HEK293 (cell line): ENCODE measurements around the gene RIMBP3C.
A peak's percentile ranks its signal among the peaks of the same experiment; 100 is the strongest.

ENCODE experiments used
- CTCF ChIA-PET: fragments of 350-600 bp; formaldehyde crosslinking; extraction: SDS; loops from one replicate; lab custom pipeline; 2021; ENCODE audit warnings: antibody characterized with exemption; lab: Yijun Ruan, JAX
- POLR2A ChIA-PET: fragments of 300-600 bp; formaldehyde crosslinking; extraction: SDS; loops from one replicate; lab custom pipeline; 2020; ENCODE audit warnings: antibody characterized with exemption, inconsistent platforms; lab: Yijun Ruan, JAX
- H3K27ac ChIP-seq: fragments of 200-500 bp; sonication (Bioruptor generic); 2 replicates; pipeline ENCODE4 v1.5.1; 2014; ENCODE audit warnings: low read depth, low read length, control low read depth, inconsistent platforms; ENCODE audit errors: extremely low read depth
- H3K36me3 ChIP-seq, 2 experiments: fragments of 200-500 bp in 1 of 2; sonication (Bioruptor generic) in 1 of 2; 1 replicate in 1 of 2; 2 replicates in 1 of 2; pipeline ENCODE4 v1.5.1; 2014 to 2017; ENCODE audit warnings: inconsistent platforms in 2 of 2, low read length in 2 of 2; ENCODE audit not compliant: control insufficient read depth in 2 of 2, insufficient read depth in 1 of 2
- H3K4me1 ChIP-seq: fragments of 200-500 bp; sonication (Bioruptor generic); 2 replicates; pipeline ENCODE4 v1.5.1; 2014; ENCODE audit warnings: mild to moderate bottlenecking, low read length, inconsistent platforms; ENCODE audit not compliant: control insufficient read depth, insufficient read depth
- H3K4me3 ChIP-seq: 2 replicates; pipeline ENCODE4 v1.5.1; 2011; ENCODE audit warnings: low read depth, mild to moderate bottlenecking, control low read depth, low read length, moderate library complexity
- H3K9me3 ChIP-seq: fragments of 200-500 bp; sonication (Bioruptor generic); 2 replicates; pipeline ENCODE4 v1.5.1; 2014; ENCODE audit warnings: low read depth, low read length, inconsistent platforms; ENCODE audit not compliant: control insufficient read depth, insufficient read depth
- FEZF1 ChIP-seq: fragments of 450-650 bp; formaldehyde crosslinking; IDR thresholded peaks from 2 replicates; pipeline ENCODE4 v1.5.1; 2016; ENCODE audit warnings: missing biosample characterization, missing genetic modification characterization
- HOXC10 ChIP-seq: sonication (generic); formaldehyde crosslinking; IDR thresholded peaks from 2 replicates; pipeline ENCODE4 v1.8.1; 2023; ENCODE audit warnings: mild to moderate bottlenecking, missing genetic modification reagents
- IKZF3 ChIP-seq: fragments of 450-650 bp; IDR thresholded peaks from 2 replicates; pipeline ENCODE4 v1.5.0; 2018; ENCODE audit warnings: missing biosample characterization, mild to moderate bottlenecking, missing genetic modification characterization, moderate library complexity
- KLF9 ChIP-seq: fragments of 450-650 bp; formaldehyde crosslinking; IDR thresholded peaks from 2 replicates; pipeline ENCODE4 v1.5.1; 2016; ENCODE audit warnings: missing biosample characterization, missing genetic modification characterization, low read depth
- PATZ1 ChIP-seq: fragments of 450-650 bp; formaldehyde crosslinking; IDR thresholded peaks from 2 replicates; pipeline ENCODE4 v1.5.1; 2016; ENCODE audit warnings: missing biosample characterization, missing genetic modification characterization
- TCF7L2 ChIP-seq: IDR thresholded peaks from 2 replicates; pipeline ENCODE4 v1.6.1; 2011; ENCODE audit warnings: low read depth, mild to moderate bottlenecking, inconsistent platforms, low read length, moderate library complexity, borderline replicate concordance
- ZBTB20 ChIP-seq: fragments of 450-650 bp; formaldehyde crosslinking; IDR thresholded peaks from 2 replicates; pipeline ENCODE4 v1.5.1; 2016; ENCODE audit warnings: missing biosample characterization, missing genetic modification characterization
- ZIC2 ChIP-seq: fragments of 450-650 bp; formaldehyde crosslinking; IDR thresholded peaks from 2 replicates; pipeline ENCODE4 v1.5.1; 2016; ENCODE audit warnings: missing biosample characterization, missing genetic modification characterization
- ZNF10 ChIP-seq: fragments of 450-650 bp; formaldehyde crosslinking; IDR thresholded peaks from 2 replicates; pipeline ENCODE4 v1.5.1; 2017; ENCODE audit warnings: missing biosample characterization, missing genetic modification characterization
- ZNF121 ChIP-seq: fragments of 450-650 bp; formaldehyde crosslinking; IDR thresholded peaks from 2 replicates; pipeline ENCODE4 v1.5.1; 2016; ENCODE audit warnings: missing biosample characterization, missing genetic modification characterization
- ZNF23 ChIP-seq: fragments of 450-650 bp; formaldehyde crosslinking; IDR thresholded peaks from 2 replicates; pipeline ENCODE4 v1.5.1; 2016; ENCODE audit warnings: missing biosample characterization, missing genetic modification characterization, borderline replicate concordance
- ZNF404 ChIP-seq: fragments of 450-650 bp; formaldehyde crosslinking; IDR thresholded peaks from 2 replicates; pipeline ENCODE4 v1.5.1; 2017; ENCODE audit warnings: missing biosample characterization, missing genetic modification characterization
- ZNF473 ChIP-seq: fragments of 450-650 bp; formaldehyde crosslinking; IDR thresholded peaks from 2 replicates; pipeline ENCODE4 v1.5.1; 2017; ENCODE audit warnings: missing biosample characterization, missing genetic modification characterization
- ZNF510 ChIP-seq: fragments of 450-650 bp; formaldehyde crosslinking; IDR thresholded peaks from 2 replicates; pipeline ENCODE4 v1.5.1; 2018; ENCODE audit warnings: mild to moderate bottlenecking, missing genetic modification characterization, missing biosample characterization; ENCODE audit not compliant: insufficient replicate concordance
- ZNF530 ChIP-seq: fragments of 450-650 bp; formaldehyde crosslinking; IDR thresholded peaks from 2 replicates; pipeline ENCODE4 v1.5.1; 2016; ENCODE audit warnings: low read depth, missing biosample characterization, missing genetic modification characterization
- ZNF626 ChIP-seq: fragments of 450-650 bp; sonication (Bioruptor Pico); formaldehyde crosslinking; IDR thresholded peaks from 2 replicates; pipeline ENCODE4 v1.5.1; 2018; ENCODE audit warnings: missing biosample characterization, missing genetic modification characterization, inconsistent platforms
- ZNF660 ChIP-seq: fragments of 450-650 bp; IDR thresholded peaks from 2 replicates; pipeline ENCODE4 v1.5.1; 2018; ENCODE audit warnings: missing biosample characterization, mild to moderate bottlenecking, missing genetic modification characterization
- ZNF664 ChIP-seq: fragments of 450-650 bp; formaldehyde crosslinking; IDR thresholded peaks from 2 replicates; pipeline ENCODE4 v1.5.1; 2016; ENCODE audit warnings: missing biosample characterization, missing genetic modification characterization
- ZSCAN4 ChIP-seq: fragments of 450-650 bp; formaldehyde crosslinking; IDR thresholded peaks from 2 replicates; pipeline ENCODE4 v1.5.1; 2017; ENCODE audit warnings: missing biosample characterization, missing genetic modification characterization
- TF ChIP-seq, protein P1 (sequence below): fragments of 450-650 bp; formaldehyde crosslinking; IDR thresholded peaks from 2 replicates; pipeline ENCODE4 v1.5.1; 2016; ENCODE audit warnings: missing biosample characterization, missing genetic modification characterization

The RIMBP3C gene

DNA sequence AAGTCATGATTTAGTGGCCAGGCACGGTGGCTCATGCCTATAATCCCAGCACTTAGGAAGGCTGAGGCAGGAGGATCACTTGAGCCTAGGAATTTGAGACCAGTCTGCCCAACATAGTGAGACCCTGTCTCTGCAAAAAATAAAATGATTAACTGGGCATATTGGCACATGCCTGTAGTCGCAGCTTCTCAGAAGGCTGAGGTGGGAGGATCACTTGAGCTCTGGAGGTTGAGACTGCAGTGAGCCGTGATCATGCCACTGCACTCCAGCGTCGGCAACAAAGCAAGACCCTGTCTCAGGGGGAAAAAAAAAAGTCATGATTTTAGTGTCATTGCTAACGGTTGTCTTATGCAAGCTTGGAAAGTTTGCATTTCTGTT lies 28.2 kb upstream of the RIMBP3C start:
- Histone ChIP-seq H3K4me3 (no peak overlapping the region), H3K4me1 (peaks cover 10% of the 10 kb centered on the region; the same call in 1 of the 2 replicates), H3K9me3 (no peaks in the 10 kb centered on the region), H3K36me3 (peaks cover 0 to 15% of the 10 kb centered on the region in 2 experiments; a peak in 2 of 3 replicates), H3K27ac (no peak overlapping the region)
- TF ChIP-seq ZNF23 (no peak), ZNF404 (tag by site-specific recombination) (no peak), ZNF121 (tag by site-specific recombination) (peak; percentile 39; the same call in 1 of the 2 replicates), HOXC10 (CRISPR knock-in tag) (no peak), IKZF3 (tag by site-specific recombination) (peak; percentile 21; the same call in 1 of the 2 replicates), ZSCAN4 (tag by site-specific recombination) (no peak), ZNF660 (tag by site-specific recombination) (no peak)
- ChIA-PET CTCF (interaction anchor here (0.7 to 1.7 kb wide), 4 partner anchors 15 to 64 kb away, joined by 3 to 6 read pairs (median 5); no protein-coding TSS in a partner anchor), POLR2A (interaction anchor here (1.1 to 1.7 kb wide), 2 partner anchors 10 to 20 kb away, joined by 4 to 7 read pairs; no protein-coding TSS in a partner anchor)

DNA sequence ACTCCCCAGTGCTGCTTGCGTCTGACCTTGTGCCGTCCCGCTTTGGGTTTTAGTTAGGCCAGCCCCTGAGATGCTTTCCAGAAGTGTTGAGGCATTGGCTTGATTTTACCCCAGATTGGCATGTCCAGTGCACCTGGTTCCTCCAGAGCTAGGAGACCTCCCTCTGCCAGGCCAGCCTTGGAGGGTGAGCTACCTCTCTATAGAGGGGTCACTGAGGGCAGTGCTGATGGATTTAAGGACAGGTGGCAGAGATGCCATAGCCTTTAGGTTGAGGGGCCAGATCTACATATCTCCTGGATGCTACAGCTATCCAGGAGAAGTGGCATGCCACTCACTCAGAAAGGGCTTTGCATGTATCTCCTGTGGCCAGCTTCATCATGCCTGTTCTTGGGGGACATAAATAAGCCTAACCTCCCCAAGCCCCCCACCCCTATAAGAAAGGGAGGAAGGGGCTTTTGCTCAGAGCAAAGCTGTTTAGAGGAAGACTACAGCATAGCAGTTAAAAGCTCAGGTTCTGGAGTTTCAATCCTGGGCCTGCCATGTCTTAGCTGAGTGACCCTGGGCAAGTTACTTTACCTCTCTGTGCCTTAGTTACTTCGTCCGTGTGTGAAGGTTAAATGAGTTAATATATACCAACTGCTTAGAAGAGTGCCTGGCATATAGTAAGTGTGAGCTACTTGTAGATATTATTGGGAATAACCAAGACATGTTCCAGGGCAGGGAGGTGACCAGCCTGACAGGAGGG lies 22.7 kb upstream of the RIMBP3C start:
- POLR2A ChIA-PET, result interaction anchor here (0.8 to 2.0 kb wide), 7 partner anchors 8 to 69 kb away, joined by 3 to 11 read pairs (median 3); partner anchors contain the start of gene YDJC

GRCh38 chr22:21573293-21573734 lies 22.1 kb upstream of the RIMBP3C start:
- TF ChIP-seq ZNF473 (tag by site-specific recombination), result no peak
- TF ChIP-seq ZBTB20 (tag by site-specific recombination), result 0 out of 2 replicates have a peak, but pooled peaks have one; percentile 3
- TF ChIP-seq KLF9 (tag by site-specific recombination), result no peak
- TF ChIP-seq, protein P1, sequence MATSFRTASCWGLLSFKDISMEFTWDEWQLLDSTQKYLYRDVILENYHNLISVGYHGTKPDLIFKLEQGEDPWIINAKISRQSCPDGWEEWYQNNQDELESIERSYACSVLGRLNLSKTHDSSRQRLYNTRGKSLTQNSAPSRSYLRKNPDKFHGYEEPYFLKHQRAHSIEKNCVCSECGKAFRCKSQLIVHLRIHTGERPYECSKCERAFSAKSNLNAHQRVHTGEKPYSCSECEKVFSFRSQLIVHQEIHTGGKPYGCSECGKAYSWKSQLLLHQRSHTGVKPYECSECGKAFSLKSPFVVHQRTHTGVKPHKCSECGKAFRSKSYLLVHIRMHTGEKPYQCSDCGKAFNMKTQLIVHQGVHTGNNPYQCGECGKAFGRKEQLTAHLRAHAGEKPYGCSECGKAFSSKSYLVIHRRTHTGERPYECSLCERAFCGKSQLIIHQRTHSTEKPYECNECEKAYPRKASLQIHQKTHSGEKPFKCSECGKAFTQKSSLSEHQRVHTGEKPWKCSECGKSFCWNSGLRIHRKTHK (tag by site-specific recombination), result no peak
- TF ChIP-seq PATZ1 (tag by site-specific recombination), result no peak
- peak; percentile 61; the same call in 1 of the 2 replicates for TF ChIP-seq ZNF10
- TF ChIP-seq TCF7L2, result no peak
- no peak for TF ChIP-seq ZNF530
- TF ChIP-seq ZNF510 (tag by site-specific recombination), result no peak
- no peak overlapping the region for H3K27ac ChIP-seq
- H3K4me3 ChIP-seq, result no peak overlapping the region
- ChIA-PET CTCF (interaction anchor here (1.2 to 1.4 kb wide), 2 partner anchors 56 to 73 kb away, joined by 5 to 6 read pairs; no protein-coding TSS in a partner anchor), POLR2A (interaction anchor here (0.8 to 2.0 kb wide), 6 partner anchors 9 to 70 kb away, joined by 3 to 11 read pairs (median 4); partner anchors contain the start of gene YDJC)
- peaks cover 10% of the 10 kb centered on the region for H3K4me1 ChIP-seq
- no peaks in the 10 kb centered on the region for H3K9me3 ChIP-seq
- H3K36me3 ChIP-seq, result peaks cover 0 to 36% of the 10 kb centered on the region in 2 experiments; a peak in 1 of 3 replicates

More for the DNA sequence above, 22.7 kb upstream of the RIMBP3C start:
- peaks cover 0 to 40% of the 10 kb centered on the region in 2 experiments; a peak in 1 of 3 replicates for H3K36me3 ChIP-seq
- peaks cover 10% of the 10 kb centered on the region for H3K4me1 ChIP-seq
- H3K27ac ChIP-seq, result no peak overlapping the region
- TF ChIP-seq FEZF1 (no peak), ZIC2 (no peak), ZNF664 (tag by site-specific recombination) (peak; percentile 100), ZNF626 (tag by site-specific recombination) (no peak)
- TF ChIP-seq, all 188 proteins: peak for 1
- H3K9me3 ChIP-seq, result no peaks in the 10 kb centered on the region
- no peak overlapping the region for H3K4me3 ChIP-seq
- CTCF ChIA-PET, result interaction anchor here (0.6 to 2.5 kb wide), 4 partner anchors 8 to 69 kb away, joined by 4 to 12 read pairs (median 7); partner anchors contain the start of genes SDF2L1 and YDJC
